Caco-2 (cell line): Measurements from ENCODE around the gene RNU6-9. TPM values are rescaled to one million over a fixed set of nuclear protein-coding genes. Genes with fewer than 3 reads are reported as not detected.
A peak's percentile ranks its signal among the peaks of the same experiment; 100 is the strongest.
"Not testable (repeated sequence)": the region's sequence is repeated elsewhere in the genome, so short reads cannot be mapped to it uniquely, and the experiment has no call there.

ENCODE experiments used
- BruUV-seq: library from RNA; stranded (reverse); fragments of 400-500 nt; replicated peaks from 2 replicates; lab custom pipeline; 2021; lab: Mats Ljungman, UMichigan
- CTCF ChIA-PET: fragments of 300-600 bp; sonication (Branson Sonifier 250); formaldehyde crosslinking; loops from one replicate; lab custom pipeline; 2022; ENCODE audit warnings: antibody characterized with exemption; lab: Charles Lee
- POLR2A ChIA-PET: fragments of 300-600 bp; sonication (Branson Sonifier 250); formaldehyde crosslinking; loops from one replicate; lab custom pipeline; 2022; ENCODE audit warnings: antibody characterized with exemption; lab: Charles Lee
- DNase-seq, 2 experiments: peaks; one replicate each; pipeline versions ENCODE4 v3.0.0 to v3.0.0-alpha.2; 2020 to 2022
- H3K27me3 ChIP-seq: replicated peaks from 2 replicates; pipeline ENCODE4 v1.6.0; 2011; ENCODE audit warnings: low read length; ENCODE audit not compliant: control insufficient read depth, insufficient read depth
- H3K36me3 ChIP-seq: 2 replicates; pipeline ENCODE4 v1.5.1; 2011; ENCODE audit warnings: low read length; ENCODE audit not compliant: control insufficient read depth, insufficient read depth
- H3K4me1 ChIP-seq: fragments of 250-450 bp; sonication (Bioruptor Pico); 2 replicates; pipeline ENCODE4 v1.5.1; 2020; ENCODE audit warnings: mild to moderate bottlenecking
- H3K4me3 ChIP-seq: 2 replicates; pipeline ENCODE4 v1.5.1; 2011; ENCODE audit warnings: low read depth, mild to moderate bottlenecking, control low read depth, low read length
- H3K9me3 ChIP-seq: fragments of 250-450 bp; sonication (Bioruptor Pico); 2 replicates; pipeline ENCODE4 v1.5.1; 2020; ENCODE audit warnings: mild to moderate bottlenecking, moderate library complexity
- H3K27ac Mint-ChIP-seq: one replicate; pipeline ENCODE4 v1.8.0; 2022; ENCODE audit warnings: mixed read lengths; ENCODE audit not compliant: unreplicated experiment
- H3K27me3 Mint-ChIP-seq: one replicate; pipeline ENCODE4 v1.8.0; 2022; ENCODE audit warnings: mixed read lengths; ENCODE audit not compliant: insufficient read depth, unreplicated experiment
- H3K36me3 Mint-ChIP-seq: one replicate; pipeline ENCODE4 v1.8.0; 2022; ENCODE audit warnings: mild to moderate bottlenecking, mixed read lengths; ENCODE audit not compliant: insufficient read depth, unreplicated experiment
- H3K4me1 Mint-ChIP-seq: one replicate; pipeline ENCODE4 v1.8.0; 2022; ENCODE audit warnings: low read depth, mixed read lengths; ENCODE audit not compliant: unreplicated experiment
- H3K4me3 Mint-ChIP-seq: one replicate; pipeline ENCODE4 v1.8.0; 2022; ENCODE audit warnings: mild to moderate bottlenecking, moderate library complexity, mixed read lengths; ENCODE audit not compliant: unreplicated experiment
- H3K9me3 Mint-ChIP-seq: one replicate; pipeline ENCODE4 v1.8.0; 2022; ENCODE audit warnings: mixed read lengths; ENCODE audit not compliant: unreplicated experiment
- intact Hi-C: fragments of 100-400 bp; cut with micrococcal nuclease; formaldehyde crosslinking; loops from one replicate; pipeline ENCODE4 v1.10.0; 2022; ENCODE audit not compliant: unreplicated experiment
- total RNA-seq: library from RNA; stranded (reverse); gene quantifications from 2 replicates; pipeline ENCODE4 v1.2.3, GENCODE V29; 2022
- TF ChIP-seq, protein P1 (sequence below), 2 experiments: fragments of 200-600 bp in 1 of 2; IDR thresholded peaks; 1 replicate in 1 of 2; 2 replicates in 1 of 2; pipeline versions ENCODE4 v1.5.1 to v1.8.0; 2011 to 2022; ENCODE audit warnings: antibody characterized with exemption in 1 of 2, control low read depth in 1 of 2, inconsistent platforms in 1 of 2, low read depth in 1 of 2, low read length in 1 of 2, mild to moderate bottlenecking in 1 of 2, moderate library complexity in 1 of 2; ENCODE audit not compliant: insufficient read depth in 1 of 2, severe bottlenecking in 1 of 2, unreplicated experiment in 1 of 2

Gene RNU6-9
- total RNA-seq, 1 experiment from 2014 or later = not detected

DNA sequence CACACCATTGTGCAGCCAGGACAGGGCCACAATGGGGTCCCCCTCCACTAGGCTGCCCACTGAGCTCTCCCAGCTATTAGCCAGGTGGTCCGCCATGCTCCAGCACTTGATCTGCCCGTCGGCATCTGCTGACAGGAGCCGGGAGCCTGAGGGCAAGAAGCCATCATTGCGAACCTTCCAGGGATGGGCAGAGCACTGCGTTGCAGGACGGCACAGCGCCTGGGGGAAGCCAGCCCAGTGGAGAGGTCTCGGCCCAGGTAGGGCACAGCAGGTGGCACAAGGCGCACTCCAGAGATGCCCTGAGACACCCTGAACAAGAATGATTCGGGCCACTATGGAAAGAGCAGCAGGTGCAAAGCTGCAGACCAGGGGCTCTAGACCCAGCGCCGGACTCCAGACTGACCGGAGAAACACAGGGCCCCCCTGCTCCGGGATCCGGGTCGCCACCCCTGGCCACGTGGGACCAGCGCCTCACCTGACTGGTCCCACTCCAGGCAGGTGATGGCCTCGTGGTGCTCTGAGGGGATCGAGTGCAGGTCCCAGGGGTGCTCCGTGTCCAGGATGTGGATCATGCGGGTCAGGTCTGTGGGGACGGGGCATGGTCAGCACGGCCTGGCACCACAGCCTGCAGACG is 3.5 kb upstream of the RNU6-9 start:
- Mint-ChIP-seq H3K27me3 (no peaks in the 10 kb centered on the region), H3K9me3 (no peaks in the 10 kb centered on the region), H3K36me3 (peaks cover 38% of the 10 kb centered on the region), H3K4me3 (no peak overlapping the region), H3K27ac (no peak overlapping the region), H3K4me1 (no peaks in the 10 kb centered on the region)
- intact Hi-C loops = no loop called here
- Histone ChIP-seq H3K27me3 (no peaks in the 10 kb centered on the region), H3K4me3 (no peak overlapping the region), H3K36me3 (peaks cover 2% of the 10 kb centered on the region), H3K4me1 (peaks cover 1% of the 10 kb centered on the region; the same call in 1 of the 2 replicates), H3K9me3 (no peaks in the 10 kb centered on the region)
- BruUV-seq = no TSS peak
- DNase-seq = no peak
- ChIA-PET POLR2A (no interaction called here), CTCF (interaction anchor here (0.6 kb wide), 1 partner anchor 90 kb away, joined by 14 read pairs; no protein-coding TSS in a partner anchor)
- TF ChIP-seq, protein P1, sequence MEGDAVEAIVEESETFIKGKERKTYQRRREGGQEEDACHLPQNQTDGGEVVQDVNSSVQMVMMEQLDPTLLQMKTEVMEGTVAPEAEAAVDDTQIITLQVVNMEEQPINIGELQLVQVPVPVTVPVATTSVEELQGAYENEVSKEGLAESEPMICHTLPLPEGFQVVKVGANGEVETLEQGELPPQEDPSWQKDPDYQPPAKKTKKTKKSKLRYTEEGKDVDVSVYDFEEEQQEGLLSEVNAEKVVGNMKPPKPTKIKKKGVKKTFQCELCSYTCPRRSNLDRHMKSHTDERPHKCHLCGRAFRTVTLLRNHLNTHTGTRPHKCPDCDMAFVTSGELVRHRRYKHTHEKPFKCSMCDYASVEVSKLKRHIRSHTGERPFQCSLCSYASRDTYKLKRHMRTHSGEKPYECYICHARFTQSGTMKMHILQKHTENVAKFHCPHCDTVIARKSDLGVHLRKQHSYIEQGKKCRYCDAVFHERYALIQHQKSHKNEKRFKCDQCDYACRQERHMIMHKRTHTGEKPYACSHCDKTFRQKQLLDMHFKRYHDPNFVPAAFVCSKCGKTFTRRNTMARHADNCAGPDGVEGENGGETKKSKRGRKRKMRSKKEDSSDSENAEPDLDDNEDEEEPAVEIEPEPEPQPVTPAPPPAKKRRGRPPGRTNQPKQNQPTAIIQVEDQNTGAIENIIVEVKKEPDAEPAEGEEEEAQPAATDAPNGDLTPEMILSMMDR (IDR thresholded peaks at IDR 0.05; ENCODE audit: insufficient read depth in 1 of 2, low read depth in 1 of 2, low read length in 1 of 2, severe bottlenecking in 1 of 2, unreplicated experiment in 1 of 2) = no peak

DNA sequence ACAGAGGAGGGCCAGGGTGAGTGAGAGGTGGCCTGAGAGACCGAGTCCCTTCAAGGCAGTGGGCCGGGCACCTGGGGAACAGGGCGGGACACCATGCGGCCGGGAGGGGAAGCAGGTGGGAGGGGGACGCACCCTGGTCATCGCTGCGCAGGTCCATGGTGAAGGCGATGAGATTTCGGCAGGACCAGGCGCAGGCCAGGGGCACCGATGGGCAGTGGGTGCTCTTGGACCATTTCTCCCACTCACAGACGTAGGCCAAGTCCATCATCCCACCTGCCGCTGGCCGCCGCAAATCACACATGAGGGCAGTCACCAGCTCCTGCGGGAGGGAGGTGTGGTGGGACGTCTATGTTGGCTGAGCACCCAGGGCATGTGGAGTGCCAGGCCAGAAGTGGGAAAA is 2.5 kb upstream of the RNU6-9 start:
- DNase-seq = no peak
- TF ChIP-seq, protein P1 (IDR thresholded peaks at IDR 0.05; ENCODE audit: insufficient read depth in 1 of 2, low read depth in 1 of 2, low read length in 1 of 2, severe bottlenecking in 1 of 2, unreplicated experiment in 1 of 2) = no peak
- peaks cover 2% of the 10 kb centered on the region for H3K36me3 ChIP-seq
- H3K4me1 ChIP-seq = no peaks in the 10 kb centered on the region
- H3K4me3 ChIP-seq = no peak overlapping the region
- H3K27ac Mint-ChIP-seq = peak overlapping the region; percentile 66
- no peaks in the 10 kb centered on the region for H3K27me3 ChIP-seq
- H3K27me3 Mint-ChIP-seq = no peaks in the 10 kb centered on the region
- H3K9me3 Mint-ChIP-seq = no peaks in the 10 kb centered on the region
- H3K9me3 ChIP-seq = no peaks in the 10 kb centered on the region
- peak overlapping the region; percentile 67 for H3K4me3 Mint-ChIP-seq
- ChIA-PET CTCF (no interaction called here), POLR2A (no interaction called here)
- peaks cover 38% of the 10 kb centered on the region for H3K36me3 Mint-ChIP-seq
- intact Hi-C loops = no loop called here
- H3K4me1 Mint-ChIP-seq = no peaks in the 10 kb centered on the region
- BruUV-seq = no TSS peak

GRCh38 chr19:891421-892200 is 1.7 kb upstream of the RNU6-9 start:
- CTCF ChIA-PET, H3K27me3 ChIP-seq, H3K4me1 ChIP-seq, H3K4me1 Mint-ChIP-seq, H3K27me3 Mint-ChIP-seq, POLR2A ChIA-PET, H3K36me3 ChIP-seq, intact Hi-C loops, BruUV-seq, H3K9me3 Mint-ChIP-seq, H3K9me3 ChIP-seq, DNase-seq: not testable (repeated sequence)
- H3K4me3 ChIP-seq = peak overlapping the region; percentile 84
- peak overlapping the region; percentile 99 for H3K27ac Mint-ChIP-seq
- peaks cover 38% of the 10 kb centered on the region for H3K36me3 Mint-ChIP-seq
- peak overlapping the region; percentile 85 for H3K4me3 Mint-ChIP-seq
